Epithelial cell of esophagus (primary cell): ENCODE data around the gene MCF2L2.
"Not testable (repeated sequence)": the region's sequence is repeated elsewhere in the genome, so short reads cannot be mapped to it uniquely, and the experiment has no call there.

Experiments
- DNase-seq: peaks from one replicate; pipeline ENCODE4 v3.0.0; 2010; ENCODE audit warnings: low read depth
- H3K4me3 ChIP-seq: 2 replicates; pipeline ENCODE4 v1.5.1; 2011; ENCODE audit warnings: mild to moderate bottlenecking, low read length, control low read depth
- CTCF ChIP-seq: IDR thresholded peaks from 2 replicates; pipeline ENCODE4 v1.5.1; 2011; ENCODE audit warnings: low read depth, mild to moderate bottlenecking, low read length, control low read depth, inconsistent platforms; ENCODE audit not compliant: insufficient read depth; ENCODE audit errors: missing control alignments

MCF2L2 gene

GRCh38 chr3:183239046-183239445, 189.4 kb downstream of the MCF2L2 start:
- H3K4me3 ChIP-seq: no peak overlapping the region
- TF ChIP-seq CTCF: no peak
- DNase-seq: no peak

DNA sequence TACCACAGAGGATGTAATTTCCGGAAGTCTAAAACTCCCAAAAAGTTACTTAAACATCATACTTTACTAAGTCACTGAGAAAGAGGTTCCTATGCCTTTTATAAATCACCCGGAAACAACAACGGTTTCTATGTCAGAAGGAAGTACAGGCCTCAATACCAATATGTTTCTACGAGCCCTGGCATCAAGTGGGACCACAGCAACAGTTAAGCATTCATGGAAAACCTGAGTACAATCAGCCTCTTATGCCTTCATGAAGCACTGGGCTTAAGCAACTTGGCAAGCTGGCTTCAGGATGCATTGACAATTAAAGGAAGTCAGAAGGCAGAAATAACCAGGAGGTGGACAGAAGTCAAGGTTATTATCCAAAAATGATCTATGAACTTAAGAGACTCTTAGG, 194.5 kb downstream of the MCF2L2 start:
- no peak overlapping the region for H3K4me3 ChIP-seq
- no peak for TF ChIP-seq CTCF
- no peak for DNase-seq

- no peak for DNase-seq
- no peak for TF ChIP-seq CTCF
- no peak overlapping the region for H3K4me3 ChIP-seq
These were observed 197.6 kb downstream of the MCF2L2 start for GRCh38 chr3:183230826-183231225.

GRCh38 chr3:183230251-183230650, 198.2 kb downstream of the MCF2L2 start:
- DNase-seq, H3K4me3 ChIP-seq: not testable (repeated sequence)

DNA sequence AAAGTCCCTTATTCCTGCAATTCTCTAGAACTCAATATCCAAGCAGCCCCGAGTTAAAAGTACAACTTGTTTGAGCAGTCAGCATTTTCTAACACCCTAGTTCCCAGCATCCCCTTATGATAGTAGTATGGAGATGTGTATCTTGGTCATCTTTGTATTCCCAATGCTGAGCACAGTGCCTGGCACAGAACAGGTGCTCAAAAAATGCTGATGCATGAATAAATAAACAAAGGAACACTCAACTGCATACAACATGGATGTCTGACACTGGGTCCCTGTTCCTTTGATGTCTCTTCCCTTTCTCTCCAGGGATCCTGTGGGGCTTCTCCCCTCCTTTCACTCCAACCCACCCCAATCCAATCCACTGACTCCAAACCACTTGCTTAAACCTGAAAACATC, 199.2 kb downstream of the MCF2L2 start:
- no peak for TF ChIP-seq CTCF
- H3K4me3 ChIP-seq: no peak overlapping the region
- no peak for DNase-seq

- DNase-seq: no peak
- H3K4me3 ChIP-seq: no peak overlapping the region
- no peak for TF ChIP-seq CTCF
These were observed 200.8 kb downstream of the MCF2L2 start for GRCh38 chr3:183227586-183227985.

DNA sequence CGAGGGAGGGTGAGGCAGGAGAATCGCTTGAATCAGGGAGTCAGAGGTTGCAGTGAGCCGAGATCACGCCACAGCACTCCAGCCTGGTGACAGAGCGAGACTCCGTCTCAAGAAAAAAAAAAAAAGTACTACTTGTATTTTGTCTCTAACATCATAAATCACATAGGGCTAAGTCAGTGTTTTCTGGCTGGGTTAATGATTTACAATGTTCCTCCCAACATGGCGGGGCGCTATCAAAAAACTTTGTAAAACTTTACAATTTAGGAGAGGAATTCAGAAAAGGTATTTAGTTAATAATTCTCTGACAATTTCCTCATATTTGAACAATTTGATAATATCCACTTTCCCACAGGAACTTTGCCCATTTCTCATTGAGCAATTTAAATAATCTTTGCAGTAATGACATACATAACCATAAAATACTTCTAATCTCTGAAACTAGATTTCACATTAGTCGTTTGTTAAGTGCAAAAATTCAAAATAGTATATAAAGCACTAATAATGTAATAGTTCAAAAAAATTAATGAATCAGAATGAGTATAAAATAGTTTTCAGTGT, 202.0 kb downstream of the MCF2L2 start:
- no peak for DNase-seq
- TF ChIP-seq CTCF: no peak
- H3K4me3 ChIP-seq: no peak overlapping the region
